HG03575 (cell line): ENCODE results near the gene ZFAND2A.
A peak's percentile ranks its signal among the peaks of the same experiment; 100 is the strongest.
"Not testable (repeated sequence)": the region's sequence is repeated elsewhere in the genome, so short reads cannot be mapped to it uniquely, and the experiment has no call there.

Source experiments
- ATAC-seq: cut with Tn5 transposase; IDR thresholded peaks from one replicate; pipeline ENCODE4 v1.9.1; 2021; ENCODE audit not compliant: unreplicated experiment, insufficient number of reproducible peaks, low FRiP score; ENCODE audit errors: extremely low read depth

ZFAND2A gene

DNA sequence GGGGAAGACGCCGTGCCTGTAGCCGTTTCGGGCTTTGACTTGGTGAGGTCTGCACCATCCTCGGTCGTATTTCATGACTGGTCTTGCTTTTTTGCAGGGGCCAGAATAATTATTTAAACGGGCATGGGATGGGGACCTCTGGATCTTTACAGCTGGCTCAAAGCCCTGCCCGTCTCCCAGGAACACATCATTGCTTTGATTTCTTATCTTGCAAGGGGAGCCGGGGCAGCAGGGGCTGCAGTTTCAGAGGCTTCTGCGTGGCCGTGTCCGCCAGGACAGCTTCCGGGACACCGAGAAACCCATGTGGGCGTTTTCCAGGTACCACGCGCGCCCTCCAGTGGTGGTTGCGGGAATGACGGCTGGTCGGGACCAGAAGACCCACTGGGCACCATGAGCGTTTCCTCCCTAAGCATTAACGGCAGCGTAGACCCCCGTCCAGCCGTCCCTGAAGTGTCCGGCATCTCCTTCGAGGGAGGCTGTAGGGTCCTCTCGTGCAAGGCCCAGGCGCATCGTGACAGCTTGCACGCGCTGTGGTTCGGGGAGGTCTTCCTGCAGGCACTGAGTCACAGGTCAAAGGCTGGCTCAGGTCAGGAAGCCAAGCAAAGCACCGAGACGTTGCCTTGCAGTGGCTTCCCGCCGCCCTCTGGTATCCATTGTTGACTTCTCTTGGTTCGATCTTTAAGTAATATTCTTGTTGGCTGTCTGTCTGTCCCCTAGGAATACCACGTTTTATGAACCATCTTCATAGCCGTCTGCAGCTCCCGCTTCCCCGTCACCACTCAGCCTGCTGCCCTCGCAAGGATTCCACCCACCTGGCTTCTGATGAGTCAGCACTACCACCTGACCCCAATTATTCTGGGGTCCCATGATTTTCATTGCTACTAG is 16.2 kb upstream of the ZFAND2A start:
- no peak for ATAC-seq

DNA sequence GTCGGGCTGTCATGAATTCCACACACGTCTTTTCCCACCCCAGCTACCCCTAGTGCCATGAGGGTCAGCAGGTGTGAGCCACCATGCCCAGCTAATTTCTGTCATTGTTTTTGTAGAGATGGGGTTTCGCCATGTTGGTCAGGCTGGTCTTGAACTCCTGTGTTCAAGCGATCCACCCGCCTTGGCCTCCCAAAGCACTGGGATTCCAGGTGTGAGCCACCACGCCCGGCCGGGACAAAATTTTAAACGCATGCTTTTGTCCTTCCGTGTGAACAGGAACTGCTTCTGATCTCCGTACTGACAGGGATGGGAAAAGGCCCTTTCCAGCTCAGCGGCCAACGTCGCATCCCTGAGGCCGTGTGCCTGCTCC is 15.6 kb upstream of the ZFAND2A start:
- no peak for ATAC-seq

DNA sequence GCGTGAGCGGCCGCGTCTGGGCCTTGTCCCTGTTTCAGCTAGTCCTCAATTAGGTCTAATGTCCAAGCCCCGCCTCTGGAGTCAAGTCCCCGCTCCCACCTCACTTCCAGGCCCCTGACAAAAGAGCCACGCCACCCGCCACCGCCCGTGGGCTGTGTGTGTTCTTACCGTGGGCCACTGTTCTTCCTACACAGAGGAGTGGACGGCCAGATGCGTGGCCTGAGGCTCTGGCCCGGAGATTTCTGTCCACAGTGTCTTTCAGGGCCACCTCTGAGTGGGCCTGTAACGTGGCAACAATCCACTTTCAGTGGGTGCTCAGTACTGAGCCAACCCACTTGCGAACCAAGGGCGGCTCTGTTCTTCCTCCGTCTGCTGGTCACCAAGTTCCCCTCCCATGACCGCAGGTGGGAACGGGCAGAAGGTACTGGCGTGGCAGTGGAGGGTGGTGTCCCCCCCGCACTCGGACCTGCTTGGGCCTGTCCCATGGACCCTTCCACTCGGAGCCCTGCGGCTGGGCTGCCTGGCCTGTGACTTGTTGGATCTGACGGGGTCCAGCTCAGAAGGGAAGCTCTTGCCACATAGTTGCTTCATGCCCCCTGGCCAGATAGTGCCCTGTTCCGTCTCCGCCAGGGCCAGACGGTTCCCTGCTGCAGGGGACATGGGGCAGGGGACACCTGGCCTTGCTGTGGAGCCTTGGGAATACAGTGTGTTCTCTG is 15.0 kb upstream of the ZFAND2A start:
- ATAC-seq = no peak

DNA sequence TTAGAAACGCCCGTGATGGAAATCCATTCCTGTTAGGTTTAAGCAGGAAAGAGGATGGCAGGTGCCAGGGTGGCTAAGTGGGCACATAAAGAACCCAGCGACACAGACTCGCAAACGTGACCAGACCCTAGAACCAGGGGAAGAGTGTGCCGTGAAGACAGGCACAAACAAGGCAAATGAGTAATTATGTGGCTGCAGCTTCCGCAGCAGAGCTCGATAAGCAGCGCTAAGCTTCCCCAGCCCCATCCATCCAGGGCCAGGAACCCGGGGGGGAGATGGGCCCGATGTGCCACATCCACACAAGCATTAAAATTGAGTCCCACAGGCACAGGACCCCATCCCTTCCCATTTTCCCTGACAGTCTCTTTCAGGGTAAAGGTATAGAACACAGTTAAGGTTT is 14.0 kb upstream of the ZFAND2A start:
- no peak for ATAC-seq

GRCh38 chr7:1172666-1173523 is 12.9 kb upstream of the ZFAND2A start:
- ATAC-seq = no peak

DNA sequence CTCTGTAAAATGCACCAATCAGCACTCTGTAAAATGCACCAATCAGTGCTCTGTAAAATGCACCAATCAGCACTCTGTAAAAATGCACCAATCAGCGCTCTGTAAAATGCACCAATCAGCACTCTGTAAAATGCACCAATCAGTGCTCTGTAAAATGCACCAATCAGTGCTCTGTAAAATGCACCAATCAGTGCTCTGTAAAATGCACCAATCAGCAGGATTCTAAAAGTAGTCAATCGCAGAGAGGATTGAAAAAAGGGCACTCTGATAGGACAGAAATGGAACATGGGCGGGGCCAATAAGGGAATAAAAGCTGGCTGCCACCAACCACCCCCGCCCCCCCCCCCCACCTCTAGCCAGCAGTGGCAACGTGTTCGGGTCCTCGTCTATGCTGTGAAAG is 11.5 kb upstream of the ZFAND2A start:
- ATAC-seq = not testable (repeated sequence)

DNA sequence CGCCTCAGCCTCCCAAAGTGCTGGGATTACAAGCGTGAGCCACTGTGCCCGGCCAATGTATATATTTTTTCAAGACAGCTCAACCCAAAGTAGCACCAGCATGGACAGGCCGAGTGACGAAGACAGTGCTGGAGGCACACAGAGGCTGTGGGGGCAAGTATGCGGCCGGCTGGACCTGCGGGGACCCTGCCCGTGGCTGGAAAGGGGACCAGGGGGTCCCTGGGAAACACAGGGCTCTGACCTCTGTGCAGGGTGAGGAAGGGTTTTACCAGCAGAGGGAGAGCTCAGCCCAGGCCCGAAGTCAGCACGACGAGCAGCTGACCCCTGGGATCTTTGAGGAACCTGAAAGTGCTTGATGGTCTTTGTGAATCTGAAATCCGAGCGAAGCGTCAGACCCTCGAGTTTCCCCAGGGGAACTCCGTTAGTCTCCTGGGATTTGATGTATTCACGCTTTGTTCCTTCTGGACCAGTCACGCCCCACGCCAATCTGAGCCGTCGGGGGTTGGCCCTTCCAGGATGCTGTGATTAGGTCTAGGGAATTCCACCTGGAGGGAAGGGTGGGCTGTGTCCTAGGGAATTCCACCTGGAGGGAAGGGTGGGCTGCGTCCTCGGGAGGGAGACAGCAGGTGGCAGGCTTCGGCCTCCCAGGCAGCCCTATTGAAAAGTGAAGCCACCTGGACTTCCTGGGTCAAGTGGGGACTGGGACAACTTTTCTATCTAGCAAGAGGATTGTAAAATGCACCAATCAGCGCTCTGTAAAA is 10.9 kb upstream of the ZFAND2A start:
- ATAC-seq = no peak

DNA sequence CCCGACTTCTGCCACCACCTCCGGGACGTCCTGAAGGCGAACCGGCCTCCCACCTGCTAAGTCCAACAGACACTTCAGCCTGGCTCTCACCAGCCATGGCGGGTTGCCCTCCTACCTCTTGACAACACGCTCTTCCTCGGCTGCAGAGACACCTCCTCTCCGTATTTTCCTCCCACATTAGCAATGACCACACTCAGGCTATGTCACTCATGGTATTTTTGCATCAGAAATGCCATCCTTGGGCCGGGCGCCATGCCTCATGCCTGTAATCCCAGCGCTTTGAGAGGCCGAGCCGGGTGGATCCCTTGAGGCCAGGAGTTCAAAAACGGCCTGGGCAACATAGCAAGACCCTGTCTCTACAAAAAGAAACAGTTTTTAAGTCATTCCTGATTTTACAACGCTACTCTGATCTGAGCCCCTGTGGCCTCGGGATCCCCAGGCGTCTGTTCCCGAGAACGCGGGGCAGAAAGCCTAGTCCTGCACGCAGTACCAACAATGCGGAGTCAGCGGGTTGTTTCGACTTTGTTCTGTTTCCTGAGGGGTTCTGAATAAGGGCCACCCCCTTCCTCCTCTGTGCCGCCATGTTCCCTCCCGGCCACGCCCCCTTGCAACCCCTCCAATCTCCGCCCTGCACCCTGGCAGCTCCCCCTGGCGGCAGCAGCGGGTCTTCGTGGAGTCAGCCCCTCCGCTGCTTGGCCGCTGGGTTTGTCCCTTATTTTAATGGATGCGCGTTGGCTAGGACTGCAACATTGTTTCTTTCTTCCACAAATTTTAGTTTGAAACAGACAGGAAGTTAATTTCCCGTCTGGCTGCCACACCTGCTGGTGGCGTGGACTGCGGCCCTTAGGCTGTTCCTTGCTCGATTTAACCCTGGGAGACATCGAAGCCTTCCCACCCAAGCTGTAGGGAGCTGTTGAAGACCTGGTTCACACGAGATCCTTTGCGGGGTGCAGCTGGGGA is 9.7 kb upstream of the ZFAND2A start:
- no peak for ATAC-seq

DNA sequence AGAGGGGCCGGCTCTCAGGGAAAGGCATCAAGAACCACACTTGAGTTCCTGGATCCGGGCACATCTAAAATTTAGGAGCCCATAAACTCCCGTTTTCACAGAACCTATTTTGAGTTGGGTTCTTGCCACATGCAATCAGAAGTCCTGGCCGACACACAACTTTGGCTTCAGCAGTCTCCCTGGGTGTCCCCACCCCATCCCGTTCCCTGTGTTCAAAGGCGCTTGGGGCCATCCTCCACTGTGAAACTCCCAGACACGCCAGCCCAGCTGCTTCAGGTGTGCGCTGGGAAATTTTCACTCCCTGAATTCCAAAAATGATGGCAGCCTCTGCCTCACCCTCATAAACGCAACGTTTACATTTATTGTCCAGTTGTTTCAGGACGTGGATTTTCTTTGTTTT is 8.4 kb upstream of the ZFAND2A start:
- ATAC-seq = no peak

DNA sequence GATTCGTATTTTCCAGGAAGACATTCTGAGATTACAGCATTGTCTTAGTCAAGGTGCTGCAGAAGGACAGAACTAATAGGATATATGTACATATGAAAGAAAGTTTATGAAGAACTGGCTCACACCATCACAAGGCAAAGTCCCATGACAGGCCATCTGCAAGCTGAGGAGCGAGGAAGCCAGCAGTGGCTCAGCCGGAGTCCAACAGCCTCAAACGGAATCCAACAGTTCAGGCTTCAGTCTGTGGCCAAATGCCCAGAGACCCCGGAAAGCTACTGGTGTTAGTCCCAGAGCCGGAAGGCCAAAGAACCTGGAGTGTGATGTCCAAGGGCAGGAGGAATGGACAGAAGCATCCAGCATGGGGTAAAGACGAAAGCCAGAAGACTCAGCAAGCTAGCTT is 4.4 kb upstream of the ZFAND2A start:
- no peak for ATAC-seq

DNA sequence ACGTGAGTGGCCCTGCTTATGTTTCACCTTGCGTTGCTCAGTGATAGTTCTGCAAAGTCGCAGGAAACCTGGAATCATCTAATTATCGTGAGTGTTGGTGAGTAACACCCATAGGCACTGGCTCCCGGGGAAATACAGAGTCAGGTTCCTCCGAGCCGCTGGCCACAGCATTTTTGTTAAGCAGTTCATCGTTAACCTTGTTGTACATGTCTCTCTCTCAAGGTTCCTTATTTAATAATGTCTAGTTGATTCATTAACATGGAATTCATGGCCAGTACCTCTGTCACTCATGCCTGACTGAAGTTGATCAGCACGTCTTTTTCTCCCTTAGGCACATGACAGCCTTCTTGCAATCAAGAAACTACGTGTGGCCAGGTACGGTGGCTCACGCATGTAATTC is 3.1 kb upstream of the ZFAND2A start:
- ATAC-seq = no peak

DNA sequence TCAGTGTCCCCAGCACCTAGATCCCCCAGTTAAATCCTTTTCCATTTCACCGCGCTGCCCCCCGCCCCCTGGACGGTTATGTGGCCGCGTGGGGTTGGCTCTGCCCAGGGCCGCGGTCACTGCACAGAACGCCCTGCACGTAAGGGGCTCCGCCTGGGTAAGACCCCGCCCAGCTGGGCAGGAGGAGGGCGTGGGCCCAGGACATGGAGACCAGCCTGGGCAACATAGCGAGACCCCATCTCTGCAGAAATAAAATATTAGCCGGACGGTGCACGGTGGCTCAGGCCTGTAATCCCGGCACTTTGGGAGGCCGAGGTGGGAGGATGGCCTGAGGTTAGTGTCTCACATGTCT is 650 bp upstream of the ZFAND2A start:
- ATAC-seq = peak; percentile 19

- ATAC-seq = not testable (repeated sequence)
These were observed 765 bp downstream of the ZFAND2A start for GRCh38 chr7:1159231-1159630.

GRCh38 chr7:1158203-1159126 is 1.5 kb downstream of the ZFAND2A start:
- ATAC-seq = no peak

DNA sequence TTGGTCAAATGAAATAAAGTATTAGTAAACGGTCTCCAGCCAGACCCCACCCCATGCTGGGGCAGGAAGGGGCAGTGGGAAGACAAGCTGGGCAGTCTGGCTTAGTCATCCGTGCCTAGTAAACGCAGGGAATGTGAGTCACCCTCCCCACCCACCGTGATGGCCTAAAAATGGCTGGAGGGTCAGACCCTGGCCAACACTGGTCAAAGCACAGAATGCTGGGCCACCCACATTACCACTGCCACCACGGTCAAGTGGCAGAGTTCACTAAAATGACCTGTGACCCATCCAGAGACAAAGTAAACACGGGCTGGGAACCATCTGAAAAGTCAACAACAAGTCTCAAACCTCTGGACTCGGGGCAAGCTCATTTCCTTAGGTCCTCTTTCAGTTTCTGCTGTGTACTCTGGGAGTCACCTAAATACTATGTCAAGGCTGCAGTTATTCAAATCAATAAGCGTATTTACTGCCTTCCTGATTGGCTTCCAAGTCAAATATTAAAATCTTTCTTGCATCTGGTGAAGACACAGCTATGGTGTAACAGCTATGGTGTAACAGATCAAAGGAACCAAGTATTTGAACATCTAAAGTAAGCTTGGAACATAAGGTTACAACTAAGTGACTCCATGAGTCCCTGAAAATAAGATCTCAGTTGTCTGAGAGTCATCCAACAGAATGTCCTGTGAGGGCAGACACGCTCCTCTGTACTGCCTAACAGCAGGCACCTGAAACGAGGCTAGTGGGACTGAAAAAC is 3.0 kb downstream of the ZFAND2A start:
- no peak for ATAC-seq
